GM21737 (cell line): ENCODE measurements around the gene LPAR3.

ENCODE experiments used
- ATAC-seq: cut with Tn5 transposase; IDR thresholded peaks from one replicate; pipeline ENCODE4 v1.9.1; 2021; ENCODE audit warnings: mild to moderate bottlenecking, moderate library complexity; ENCODE audit not compliant: unreplicated experiment

The LPAR3 gene

DNA sequence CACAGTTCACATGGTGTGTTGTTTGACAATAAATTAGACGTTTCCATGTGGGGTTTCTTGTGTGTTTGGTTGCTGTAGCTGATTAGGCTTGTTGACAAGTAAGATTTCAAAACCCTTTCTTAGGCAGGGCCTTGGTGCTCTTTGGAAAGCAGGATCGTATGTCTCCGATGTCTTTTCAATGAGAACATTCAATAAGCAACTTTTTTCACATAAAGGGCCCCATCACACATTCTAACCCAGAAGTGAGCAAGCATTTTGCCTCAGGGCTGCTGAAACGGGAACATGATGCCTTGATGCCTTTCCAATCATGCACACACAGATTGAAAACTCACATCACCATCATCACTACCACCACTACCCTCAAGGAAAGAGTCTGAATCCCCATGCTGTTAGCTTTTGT lies 33.1 kb downstream of the LPAR3 start:
- no peak for ATAC-seq

DNA sequence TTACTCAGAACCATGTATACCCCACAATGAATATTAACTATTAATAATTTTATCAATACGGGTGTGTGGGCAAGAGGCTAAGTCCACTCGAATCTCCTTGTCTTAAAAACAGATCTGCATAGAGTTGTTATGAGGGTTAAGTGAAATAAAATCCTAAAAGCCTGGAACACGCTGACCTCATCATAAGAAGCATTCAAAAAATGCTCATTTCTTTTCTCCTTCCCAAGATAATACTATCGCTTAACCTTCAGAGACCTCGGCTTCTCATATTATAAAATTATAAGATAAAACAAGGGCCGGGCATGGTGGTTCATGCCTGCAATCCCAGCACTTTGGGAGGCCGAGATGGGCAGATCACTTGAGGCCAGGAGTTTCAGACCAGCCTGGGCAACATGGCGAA lies 35.1 kb downstream of the LPAR3 start:
- ATAC-seq = no peak

DNA sequence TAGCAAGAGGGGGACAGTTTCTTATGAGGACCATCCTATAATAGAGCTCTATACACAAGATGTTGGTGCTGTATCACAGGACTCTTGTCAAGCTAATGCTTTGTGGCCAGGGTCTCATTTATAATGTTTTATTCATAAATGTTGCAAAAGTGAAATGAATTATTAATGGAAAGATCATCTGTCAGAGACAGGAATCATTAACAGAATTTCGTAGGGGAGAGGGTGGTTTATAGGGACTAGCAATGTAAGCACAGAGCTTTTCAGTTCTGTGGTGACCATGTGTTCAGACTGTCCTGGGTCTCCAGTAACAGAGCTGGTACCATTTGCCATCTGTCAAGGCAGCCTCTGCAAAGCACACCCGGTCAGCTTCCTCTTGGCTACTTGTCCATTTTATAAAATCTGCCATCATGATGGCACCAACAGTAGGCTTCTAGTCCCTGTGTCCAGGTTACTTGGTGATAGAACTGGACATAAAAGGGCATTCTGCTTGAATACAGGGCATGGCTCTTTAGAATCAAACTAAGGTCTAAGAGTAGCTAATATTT lies 36.2 kb downstream of the LPAR3 start:
- ATAC-seq = no peak

DNA sequence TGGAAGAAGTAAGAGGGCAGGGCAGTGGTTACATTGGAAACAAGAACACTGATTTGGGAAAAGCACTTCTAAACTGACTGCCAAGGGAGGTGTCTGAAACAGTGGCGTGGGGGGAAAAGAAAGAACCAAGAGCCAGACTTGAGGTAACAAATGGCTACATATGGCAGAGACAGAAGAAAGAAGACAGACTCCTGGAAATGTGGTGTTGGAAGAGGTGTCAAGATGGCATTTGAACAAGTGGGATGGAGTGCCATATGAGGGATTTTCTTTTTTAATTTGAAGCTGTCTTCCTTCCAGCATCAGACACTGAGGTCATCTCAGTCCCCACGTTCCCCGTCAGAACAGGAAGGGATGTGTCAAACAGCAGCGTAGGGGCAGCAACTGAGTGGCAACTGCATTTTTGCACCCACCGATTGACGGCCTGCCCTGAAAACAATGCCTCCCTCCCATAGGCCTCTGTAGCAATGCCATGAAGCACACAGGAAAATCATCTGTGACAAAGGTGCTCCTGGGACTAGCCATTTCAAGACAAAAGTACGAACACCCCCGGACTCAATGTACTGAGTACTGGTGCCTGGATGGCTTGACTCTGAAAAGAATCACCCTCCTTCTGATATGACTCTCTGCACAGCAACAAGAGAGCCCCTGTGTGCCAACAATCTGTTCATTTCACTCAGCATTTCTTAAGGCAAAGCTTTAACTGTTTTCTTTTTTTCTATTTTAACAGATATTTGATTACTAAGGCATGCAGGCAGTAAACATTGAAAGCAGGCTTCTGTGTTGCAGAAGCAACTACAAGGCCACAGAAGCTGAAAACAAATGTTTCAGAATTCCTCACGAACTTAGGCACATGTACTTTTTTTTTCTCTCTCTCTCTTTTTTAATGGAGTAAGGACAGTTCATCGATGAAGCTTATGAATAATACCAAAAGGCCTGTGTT lies 37.0 kb downstream of the LPAR3 start:
- ATAC-seq = no peak

DNA sequence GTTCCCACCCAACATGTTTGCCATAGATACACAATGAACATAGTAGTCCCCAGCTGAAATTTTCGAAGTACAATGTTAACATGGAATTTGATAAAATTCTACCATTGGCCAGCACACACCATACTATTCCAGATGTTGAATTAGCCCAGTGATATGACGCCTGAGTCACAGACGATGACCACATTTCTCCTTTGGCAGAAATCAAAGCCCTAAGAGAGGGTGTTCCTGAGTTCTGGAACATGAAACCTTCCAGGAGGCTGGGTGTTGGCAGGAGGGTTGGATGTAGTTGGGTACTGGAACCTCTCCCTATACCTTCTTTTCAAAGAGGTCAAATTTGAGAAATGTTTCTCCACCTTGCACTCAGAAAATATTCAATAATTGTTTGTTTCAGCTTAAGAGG lies 37.8 kb downstream of the LPAR3 start:
- no peak for ATAC-seq

DNA sequence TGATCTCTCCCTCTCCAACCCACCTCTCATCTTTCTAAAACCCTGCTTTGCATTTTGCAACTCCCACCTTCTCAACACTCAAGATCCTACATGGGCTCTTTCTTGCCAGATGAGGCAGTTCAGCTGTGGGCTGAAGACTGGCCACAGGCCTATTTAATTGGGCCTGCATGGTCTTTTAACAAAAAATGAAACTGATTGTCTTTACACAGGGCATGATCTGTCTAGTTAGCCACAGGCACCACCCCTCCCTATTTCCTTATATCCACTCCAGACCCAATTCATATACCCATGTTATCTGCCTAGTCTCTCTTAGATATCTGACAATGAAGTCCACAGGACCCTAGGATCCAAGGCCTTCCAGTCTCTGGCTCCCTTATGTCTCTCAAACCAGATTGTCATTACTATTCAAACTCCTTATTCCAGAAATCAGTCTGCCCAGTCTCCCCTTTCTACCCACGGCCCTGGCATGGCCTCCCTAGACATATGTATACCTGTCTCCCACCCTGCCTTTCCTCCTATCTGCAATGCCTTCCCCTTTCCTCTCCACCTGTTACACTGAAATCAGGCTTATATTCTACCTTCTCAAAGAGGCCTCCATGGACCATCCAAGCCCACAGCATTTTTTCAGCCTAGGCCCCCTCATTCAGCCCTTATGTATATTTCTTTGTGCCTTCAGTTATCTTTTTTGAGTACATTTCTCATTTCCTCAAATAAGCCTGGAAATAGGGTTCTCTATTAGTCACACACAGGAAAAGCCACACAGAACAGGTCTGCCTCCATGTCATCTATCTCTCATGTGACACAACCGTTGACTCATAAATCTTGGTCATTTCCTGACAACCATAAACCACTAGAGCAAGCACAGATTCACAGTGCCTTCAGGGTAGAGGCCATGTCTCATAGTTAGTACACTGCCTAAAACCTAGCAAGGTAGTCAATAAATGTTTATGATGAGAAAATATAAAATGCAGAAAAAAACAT lies 39.0 kb downstream of the LPAR3 start:
- peak; percentile 95 for ATAC-seq

DNA sequence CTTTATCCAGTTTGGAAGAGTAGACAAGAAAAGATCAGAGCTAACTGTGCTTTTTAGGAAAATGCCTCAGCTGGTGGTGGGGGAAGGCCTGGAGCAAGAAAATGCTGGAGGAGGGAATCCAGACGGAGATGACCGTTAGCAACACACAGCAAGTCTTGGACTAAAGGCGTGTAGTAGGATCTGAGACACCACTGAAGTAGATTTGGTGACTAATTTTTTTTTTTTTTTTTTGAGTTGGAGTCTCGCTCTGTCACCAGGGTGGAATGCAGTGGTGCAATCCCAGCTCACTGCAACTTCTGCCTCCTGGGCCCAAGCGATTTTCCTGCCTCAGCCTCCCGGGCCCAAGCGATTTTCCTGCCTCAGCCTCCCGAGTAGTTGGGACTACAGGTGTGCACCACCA lies 41.2 kb downstream of the LPAR3 start:
- ATAC-seq = no peak

DNA sequence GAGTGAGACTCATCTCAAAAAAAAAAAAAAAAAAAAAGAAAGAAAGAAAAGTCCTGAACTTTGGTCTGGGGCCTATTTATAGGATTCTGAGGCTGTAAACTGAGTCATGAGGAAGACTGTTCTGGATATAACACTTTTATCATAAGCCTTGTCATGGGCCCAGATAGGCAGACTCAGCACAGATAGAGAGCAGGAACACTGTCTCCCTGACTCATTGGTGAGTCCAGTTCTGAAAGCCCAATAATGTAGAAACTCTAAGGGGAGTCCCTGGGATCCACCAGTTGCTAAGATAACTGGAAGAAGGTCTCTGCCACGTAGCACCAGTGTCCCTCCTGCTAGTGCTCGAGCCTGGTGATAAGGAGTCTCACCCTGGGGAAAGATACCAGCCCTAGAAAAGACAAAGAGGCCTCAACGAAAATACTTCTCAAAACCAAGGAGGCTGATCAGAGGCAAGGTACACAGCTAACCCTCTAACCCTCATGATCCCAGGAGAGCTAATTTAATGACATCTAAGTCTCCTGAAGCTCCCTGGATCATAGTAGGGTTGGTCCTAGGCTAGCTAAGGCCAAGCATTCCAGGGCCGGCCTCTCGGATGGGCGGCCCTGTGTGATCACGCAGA lies 43.5 kb downstream of the LPAR3 start:
- no peak for ATAC-seq

DNA sequence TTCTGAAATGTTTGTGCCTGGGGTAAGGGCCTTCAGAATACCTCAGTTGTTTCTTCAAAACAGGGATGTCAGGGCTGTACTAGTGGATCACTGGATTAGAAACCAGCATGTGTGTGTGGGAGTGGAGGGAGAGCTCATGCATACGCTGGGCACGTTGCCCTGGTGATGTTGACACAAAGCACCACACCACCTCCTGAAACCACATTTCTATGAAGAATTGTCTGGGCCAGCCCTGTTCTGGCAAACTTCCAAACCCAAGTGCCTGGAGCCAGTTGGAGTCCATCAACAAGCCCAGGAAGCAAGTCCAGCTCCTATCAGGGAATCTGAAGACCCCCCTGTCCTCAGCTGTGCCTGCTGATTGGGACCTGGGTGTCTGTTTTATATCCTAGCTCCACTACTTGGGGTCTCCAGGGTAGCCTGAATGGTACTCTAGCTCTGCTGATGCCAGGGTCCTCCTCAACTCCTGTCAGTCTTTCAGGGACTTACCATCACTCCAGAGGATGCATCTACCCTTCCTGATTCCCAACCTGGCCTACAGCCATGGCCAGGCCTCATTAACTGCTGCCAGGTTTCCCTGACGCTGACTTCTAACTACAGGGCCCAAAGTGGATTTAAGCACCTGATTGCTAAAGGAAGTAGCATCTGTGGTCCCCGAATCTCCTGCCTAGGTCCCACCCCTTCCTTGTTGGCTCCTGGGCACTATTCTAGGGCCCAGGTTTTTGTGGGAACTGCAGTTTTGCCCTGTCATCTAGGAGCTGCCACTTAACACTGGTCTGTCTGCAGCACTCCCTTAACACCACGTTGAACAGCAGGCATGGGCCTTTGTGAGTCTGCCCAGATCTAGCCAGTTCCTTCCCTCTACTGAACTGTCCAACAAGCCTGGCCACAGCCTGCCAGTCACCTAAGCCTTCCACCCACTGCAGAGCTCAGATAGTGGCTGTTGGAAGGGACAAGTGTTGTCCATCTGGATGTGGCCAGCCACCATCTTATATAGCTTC lies 45.5 kb downstream of the LPAR3 start:
- ATAC-seq = no peak

DNA sequence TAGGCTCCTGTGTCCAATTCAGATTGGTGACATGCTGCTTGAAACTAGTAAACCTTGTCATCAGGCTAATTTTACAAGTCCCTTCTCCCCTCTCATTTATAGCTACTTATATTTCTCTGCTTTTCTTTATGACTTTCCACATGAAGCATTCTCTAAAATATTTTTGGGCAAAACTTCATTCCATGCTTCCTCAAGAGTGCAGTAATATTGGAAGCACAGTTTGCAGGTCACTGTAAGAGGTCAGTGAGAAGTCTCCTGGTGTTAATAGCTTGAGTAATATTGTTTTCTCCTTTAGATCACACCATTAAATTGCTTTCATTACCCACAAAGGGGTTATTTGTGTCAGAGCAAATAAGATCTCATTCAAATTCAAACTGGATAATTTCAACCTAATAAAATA lies 46.6 kb downstream of the LPAR3 start:
- no peak for ATAC-seq

DNA sequence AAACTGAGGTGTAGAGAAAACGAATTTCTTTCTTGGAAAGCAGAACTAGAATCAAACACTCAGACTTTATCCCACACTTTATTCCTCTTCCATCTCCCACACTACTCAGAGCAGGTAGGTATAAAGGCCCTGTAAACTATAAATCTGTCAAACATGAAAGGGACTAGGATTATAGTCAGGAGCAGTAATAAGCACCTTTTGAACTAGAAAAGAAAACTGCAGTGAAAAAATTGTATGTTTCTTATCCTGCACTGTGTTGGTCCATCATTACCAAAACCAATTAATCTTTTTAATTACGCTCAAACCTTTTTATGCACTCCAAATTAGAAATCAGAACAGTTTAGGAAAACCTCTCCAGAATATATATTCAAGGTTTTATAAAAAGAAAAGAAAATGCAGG lies 47.6 kb downstream of the LPAR3 start:
- ATAC-seq = no peak

DNA sequence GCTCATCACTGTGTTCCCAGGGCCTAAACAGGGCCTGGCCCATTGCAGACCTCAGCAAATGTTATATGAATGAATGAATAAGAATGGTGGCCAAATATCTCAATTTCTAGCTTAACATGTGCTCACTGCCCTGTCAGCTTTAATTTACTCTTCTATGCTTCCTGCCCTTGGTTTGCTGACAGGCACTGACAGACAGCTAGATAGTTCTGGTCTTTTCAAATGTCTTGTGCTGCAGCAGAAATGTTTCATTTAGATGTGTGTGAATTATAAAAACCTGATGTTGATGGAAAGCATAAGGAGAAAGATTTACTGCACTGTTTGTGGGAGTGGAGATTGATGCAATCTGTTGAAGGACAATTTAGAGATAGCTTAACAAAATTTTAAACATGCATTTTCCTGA lies 48.9 kb downstream of the LPAR3 start:
- ATAC-seq = no peak

DNA sequence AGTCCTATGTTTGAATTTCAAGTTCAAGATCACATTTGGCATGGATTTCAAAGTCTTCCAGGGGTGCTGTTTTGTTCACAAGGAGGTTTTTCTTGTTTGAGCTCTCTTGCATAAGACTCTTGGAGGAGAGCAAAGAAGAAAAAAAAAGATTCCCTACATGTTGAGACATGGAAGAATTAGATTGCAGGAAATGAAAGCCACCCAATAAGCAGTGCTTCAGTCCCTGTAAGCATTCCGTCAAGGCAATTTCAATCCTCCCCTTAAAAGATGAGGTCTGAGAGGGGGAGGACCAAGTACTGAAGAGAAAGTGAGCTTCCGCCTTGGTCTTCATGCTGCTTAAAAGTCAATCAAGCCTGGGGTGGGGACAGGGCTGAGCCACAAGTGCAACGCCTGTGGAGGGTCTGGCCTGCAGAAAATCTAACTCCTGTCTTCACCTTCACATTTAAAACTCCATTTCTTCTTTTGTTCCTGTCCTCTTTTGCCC lies 50.2 kb downstream of the LPAR3 start:
- ATAC-seq = no peak

DNA sequence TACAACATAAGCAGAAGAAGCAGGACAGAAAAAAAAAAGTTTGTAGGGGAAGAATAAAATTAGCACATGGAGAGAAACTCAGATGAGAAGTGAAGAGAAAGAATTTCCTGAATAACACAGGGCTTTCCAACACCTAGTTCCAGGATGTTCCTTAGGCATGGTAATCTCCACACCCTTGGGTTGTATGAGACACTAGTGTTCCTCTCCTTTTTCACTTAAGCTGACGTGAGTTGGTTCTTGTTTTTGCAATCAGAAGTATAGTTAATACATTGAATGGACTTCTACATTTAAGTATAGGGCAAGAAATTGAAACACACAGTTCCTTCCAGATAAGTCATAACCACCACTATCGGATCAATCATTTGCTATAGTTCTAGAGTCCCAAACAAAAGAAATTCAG lies 51.0 kb downstream of the LPAR3 start:
- no peak for ATAC-seq

DNA sequence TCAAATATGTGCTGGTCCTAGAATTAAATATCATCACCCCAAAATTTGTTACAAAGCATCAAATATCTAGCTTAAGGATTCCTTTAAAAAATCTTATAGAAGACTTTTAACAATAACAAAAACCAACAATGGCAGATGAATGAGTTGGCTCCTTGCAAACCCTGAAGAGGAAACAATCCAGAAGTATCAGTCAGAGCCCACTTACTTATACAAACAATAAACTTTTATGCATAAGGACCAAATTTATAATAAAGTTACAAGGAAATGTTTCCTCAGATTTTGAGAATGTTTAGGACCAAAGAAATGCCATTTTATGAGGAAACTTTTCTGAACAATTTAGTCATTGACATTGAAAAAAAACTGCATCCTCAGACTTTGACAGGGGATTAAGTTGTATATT lies 52.7 kb downstream of the LPAR3 start:
- ATAC-seq = no peak

DNA sequence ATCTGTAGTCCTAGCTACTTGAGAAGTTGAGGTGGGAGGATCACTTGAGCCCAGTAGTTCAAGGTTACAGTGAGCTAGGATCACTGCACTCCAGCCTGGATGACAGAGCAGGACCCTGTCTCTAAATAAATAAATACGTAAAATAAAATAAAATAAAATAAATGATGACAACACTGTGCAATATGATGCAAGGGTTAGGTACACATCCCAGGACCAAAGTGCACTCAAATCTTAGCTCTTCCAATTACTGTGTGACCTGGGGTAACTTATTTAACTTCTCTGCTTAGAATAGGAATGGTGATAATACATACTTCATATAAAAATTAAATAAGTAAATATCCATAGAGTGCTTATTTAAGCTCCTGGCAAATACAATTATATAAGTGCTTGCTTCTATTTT lies 53.5 kb downstream of the LPAR3 start:
- no peak for ATAC-seq

DNA sequence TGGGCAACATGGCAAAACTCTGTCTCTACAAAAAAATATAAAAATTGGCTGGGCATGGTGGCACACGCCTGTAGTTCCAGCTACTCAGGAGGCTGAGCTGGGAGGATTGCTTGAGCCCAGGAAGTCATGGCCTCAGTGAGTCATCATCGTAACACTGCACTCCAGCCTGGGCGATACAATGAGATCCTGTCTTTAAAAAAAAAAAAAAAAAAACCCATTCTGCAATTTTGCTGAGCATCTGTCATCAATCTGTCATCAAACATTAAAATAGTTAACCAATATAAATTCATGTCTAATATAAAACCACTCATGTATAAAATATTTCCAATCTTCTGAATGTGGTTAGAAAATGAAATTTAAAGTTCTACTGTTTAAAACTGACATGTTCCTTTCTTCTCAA lies 56.9 kb downstream of the LPAR3 start:
- no peak for ATAC-seq

DNA sequence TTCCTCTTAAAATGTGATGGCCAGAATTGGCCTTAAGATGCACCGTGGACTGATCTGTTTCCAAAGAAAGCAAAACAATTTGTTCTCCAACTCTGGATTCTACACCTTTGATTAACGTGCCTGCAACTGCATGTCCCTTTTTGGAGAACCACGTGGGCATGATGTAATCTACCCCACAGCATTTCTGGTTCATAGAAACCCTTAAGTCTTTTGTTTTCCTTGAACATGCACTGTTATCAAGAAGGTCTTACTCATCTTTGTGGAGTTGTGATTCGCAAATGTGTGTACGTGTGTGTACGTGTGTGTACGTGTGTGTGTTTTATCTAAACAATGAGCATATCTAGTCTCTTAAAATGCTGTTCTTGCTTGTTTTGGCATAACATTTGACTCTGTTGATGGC lies 57.8 kb downstream of the LPAR3 start:
- no peak for ATAC-seq

DNA sequence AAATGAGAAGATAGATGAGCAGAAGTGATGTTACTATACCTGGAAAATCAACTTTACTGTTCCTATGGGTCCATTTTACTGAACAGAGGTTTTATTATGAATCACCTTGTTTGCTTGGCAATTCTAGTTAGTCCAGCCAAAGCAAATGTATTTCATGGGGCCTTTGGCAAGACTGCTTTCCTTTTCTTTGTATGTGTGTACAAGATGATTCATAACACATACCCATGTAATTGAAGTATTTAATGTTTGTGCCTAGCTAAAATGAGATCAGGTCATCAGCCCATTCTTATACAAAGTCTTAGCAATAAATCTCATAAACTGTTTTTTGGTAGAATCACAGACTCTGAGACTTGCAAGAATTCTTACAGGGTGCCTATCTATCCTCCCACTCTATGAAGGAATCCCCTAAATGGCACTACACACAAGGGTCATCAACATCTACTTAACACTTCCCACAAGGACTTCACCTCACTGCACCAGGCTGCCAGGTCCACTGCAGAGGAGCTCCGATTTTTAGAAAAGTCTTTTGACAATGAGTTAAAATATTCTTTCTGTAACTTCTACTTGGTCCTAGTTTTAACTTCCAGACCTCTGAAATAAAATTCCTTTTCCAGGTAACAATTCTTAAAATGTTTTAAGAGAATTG lies 58.5 kb downstream of the LPAR3 start:
- ATAC-seq = no peak
